PFSK-1 (cell line): ENCODE results near the gene DAGLB.

ENCODE experiments used
- POLR2AphosphoS5 ChIP-seq: IDR thresholded peaks from 2 replicates; pipeline ENCODE4 v1.6.1; 2012; ENCODE audit warnings: low read depth, mild to moderate bottlenecking, control low read depth, low read length, moderate library complexity
- TAF1 ChIP-seq: IDR thresholded peaks from 2 replicates; pipeline ENCODE4 v1.6.1; 2012; ENCODE audit warnings: low read length, control low read depth, borderline replicate concordance; ENCODE audit not compliant: insufficient read depth
- TF ChIP-seq, protein P1 (sequence below), 2 experiments: IDR thresholded peaks; 2 replicates each; pipeline versions ENCODE4 v1.6.1 to v1.8.0; 2011 to 2012; ENCODE audit warnings: low read depth in 2 of 2, low read length in 2 of 2, control low read depth in 1 of 2, inconsistent platforms in 1 of 2, mild to moderate bottlenecking in 1 of 2, moderate library complexity in 1 of 2; ENCODE audit not compliant: insufficient read depth in 1 of 2

DNA sequence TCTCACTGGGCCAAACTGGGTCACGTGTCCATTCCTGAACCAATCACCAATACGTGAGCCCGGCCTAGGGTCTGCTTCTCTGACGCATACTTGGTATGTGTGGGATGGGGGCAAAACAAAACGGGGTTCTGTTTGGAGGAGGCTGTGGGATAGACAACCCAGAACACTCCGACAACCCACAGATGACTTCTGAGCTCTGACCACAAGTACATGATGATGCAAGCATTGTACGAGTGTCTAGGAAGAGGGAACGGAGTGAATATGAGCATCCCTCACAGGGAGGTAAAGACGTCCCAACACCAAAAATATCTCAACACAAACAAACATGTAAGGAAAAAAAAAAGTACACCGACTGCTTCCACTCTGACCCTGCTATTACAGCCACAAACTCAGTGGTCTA, 5.6 kb downstream of the DAGLB start:
- TF ChIP-seq POLR2AphosphoS5 (no peak), TAF1 (no peak)
- TF ChIP-seq, protein P1, sequence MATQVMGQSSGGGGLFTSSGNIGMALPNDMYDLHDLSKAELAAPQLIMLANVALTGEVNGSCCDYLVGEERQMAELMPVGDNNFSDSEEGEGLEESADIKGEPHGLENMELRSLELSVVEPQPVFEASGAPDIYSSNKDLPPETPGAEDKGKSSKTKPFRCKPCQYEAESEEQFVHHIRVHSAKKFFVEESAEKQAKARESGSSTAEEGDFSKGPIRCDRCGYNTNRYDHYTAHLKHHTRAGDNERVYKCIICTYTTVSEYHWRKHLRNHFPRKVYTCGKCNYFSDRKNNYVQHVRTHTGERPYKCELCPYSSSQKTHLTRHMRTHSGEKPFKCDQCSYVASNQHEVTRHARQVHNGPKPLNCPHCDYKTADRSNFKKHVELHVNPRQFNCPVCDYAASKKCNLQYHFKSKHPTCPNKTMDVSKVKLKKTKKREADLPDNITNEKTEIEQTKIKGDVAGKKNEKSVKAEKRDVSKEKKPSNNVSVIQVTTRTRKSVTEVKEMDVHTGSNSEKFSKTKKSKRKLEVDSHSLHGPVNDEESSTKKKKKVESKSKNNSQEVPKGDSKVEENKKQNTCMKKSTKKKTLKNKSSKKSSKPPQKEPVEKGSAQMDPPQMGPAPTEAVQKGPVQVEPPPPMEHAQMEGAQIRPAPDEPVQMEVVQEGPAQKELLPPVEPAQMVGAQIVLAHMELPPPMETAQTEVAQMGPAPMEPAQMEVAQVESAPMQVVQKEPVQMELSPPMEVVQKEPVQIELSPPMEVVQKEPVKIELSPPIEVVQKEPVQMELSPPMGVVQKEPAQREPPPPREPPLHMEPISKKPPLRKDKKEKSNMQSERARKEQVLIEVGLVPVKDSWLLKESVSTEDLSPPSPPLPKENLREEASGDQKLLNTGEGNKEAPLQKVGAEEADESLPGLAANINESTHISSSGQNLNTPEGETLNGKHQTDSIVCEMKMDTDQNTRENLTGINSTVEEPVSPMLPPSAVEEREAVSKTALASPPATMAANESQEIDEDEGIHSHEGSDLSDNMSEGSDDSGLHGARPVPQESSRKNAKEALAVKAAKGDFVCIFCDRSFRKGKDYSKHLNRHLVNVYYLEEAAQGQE (IDR thresholded peaks at IDR 0.05; ENCODE audit: insufficient read depth in 1 of 2, low read depth in 2 of 2, low read length in 2 of 2) = no peak
